ENCODE results near the gene TTLL5.

Gene TTLL5

DNA sequence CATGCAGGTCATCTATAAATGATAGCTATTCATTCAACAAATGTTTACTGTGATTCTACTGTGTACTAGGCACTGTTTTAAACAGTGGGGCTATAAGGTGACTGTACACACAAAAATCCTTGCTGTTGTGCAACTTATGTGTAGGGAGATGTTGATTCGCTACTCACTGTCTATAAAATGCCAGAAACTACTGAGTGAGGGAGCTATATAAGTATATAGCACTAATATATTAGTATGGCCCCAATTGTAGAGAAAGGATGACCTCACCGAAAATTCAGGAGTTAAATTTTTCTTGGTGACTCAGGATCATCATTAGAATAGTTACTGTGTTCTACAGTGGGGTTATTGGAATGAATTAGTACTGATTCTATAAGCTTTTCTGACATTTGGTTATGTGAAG, 203.3 kb downstream of the TTLL5 start:
- H3K4me3 ChIP-seq (ENCODE audit: low read depth, low read length): no peak overlapping the region
- no peaks in the 10 kb centered on the region for H3K27me3 ChIP-seq (replicated peaks)
- DNase-seq: peak; percentile 52
- TF ChIP-seq, protein P1, sequence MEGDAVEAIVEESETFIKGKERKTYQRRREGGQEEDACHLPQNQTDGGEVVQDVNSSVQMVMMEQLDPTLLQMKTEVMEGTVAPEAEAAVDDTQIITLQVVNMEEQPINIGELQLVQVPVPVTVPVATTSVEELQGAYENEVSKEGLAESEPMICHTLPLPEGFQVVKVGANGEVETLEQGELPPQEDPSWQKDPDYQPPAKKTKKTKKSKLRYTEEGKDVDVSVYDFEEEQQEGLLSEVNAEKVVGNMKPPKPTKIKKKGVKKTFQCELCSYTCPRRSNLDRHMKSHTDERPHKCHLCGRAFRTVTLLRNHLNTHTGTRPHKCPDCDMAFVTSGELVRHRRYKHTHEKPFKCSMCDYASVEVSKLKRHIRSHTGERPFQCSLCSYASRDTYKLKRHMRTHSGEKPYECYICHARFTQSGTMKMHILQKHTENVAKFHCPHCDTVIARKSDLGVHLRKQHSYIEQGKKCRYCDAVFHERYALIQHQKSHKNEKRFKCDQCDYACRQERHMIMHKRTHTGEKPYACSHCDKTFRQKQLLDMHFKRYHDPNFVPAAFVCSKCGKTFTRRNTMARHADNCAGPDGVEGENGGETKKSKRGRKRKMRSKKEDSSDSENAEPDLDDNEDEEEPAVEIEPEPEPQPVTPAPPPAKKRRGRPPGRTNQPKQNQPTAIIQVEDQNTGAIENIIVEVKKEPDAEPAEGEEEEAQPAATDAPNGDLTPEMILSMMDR (IDR thresholded peaks at IDR 0.05; ENCODE audit: low read depth, low read length, missing control alignments): no peak
- in situ Hi-C loops (cut with HindIII; ENCODE audit: low pct_ligation_motif_present, low sequenced_read_pairs): no loop called here
- H3K36me3 ChIP-seq (replicated peaks): no peaks in the 10 kb centered on the region
- peak overlapping the region; percentile 40 for H3K27ac ChIP-seq

DNA sequence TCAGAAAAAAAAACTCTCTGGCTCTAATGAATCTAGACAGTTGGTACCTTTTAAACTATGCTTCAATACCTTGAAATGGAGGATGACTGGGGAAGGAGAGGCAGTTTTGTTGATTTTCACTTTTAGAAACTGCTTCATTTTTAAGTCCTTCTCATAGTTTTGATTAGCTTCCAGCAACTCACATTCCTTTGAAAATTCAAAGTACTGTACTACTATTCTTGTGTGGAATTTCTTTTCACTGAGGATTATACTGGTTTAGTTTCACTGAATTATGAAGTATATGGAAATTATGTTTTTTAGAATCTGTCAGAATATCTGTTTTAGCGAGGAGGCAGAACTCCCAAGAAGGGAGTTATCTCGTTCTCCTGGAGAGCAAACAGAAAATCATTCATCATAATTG, 204.5 kb downstream of the TTLL5 start:
- H3K4me3 ChIP-seq (ENCODE audit: low read depth, low read length): no peak overlapping the region
- no peak for DNase-seq
- in situ Hi-C loops (cut with HindIII; ENCODE audit: low pct_ligation_motif_present, low sequenced_read_pairs): no loop called here
- H3K27ac ChIP-seq: peak overlapping the region; percentile 4
- H3K27me3 ChIP-seq (replicated peaks): no peaks in the 10 kb centered on the region
- TF ChIP-seq, protein P1 (IDR thresholded peaks at IDR 0.05; ENCODE audit: low read depth, low read length, missing control alignments): no peak
- H3K36me3 ChIP-seq (replicated peaks): no peaks in the 10 kb centered on the region

DNA sequence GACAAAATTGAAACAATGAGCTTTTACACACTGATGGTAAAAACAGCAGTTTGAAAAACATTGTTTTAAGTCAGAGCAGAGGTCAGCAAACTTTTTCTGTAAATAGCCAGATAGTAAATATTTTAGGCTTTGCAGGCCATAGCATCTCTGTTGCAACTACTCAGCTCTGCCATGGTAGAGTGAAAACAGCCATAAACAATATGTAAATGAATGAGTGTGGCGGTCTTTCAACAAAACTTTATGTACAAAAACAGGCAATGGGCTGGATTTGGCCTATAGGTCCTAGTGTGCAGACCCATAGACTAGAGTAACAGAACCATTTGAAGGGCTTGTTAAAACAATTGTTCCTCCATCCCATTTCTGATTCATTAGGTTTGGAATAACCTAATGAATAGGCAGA, 205.9 kb downstream of the TTLL5 start:
- no peaks in the 10 kb centered on the region for H3K36me3 ChIP-seq (replicated peaks)
- no peak for DNase-seq
- in situ Hi-C loops (cut with HindIII; ENCODE audit: low pct_ligation_motif_present, low sequenced_read_pairs): no loop called here
- no peaks in the 10 kb centered on the region for H3K27me3 ChIP-seq (replicated peaks)
- TF ChIP-seq, protein P1 (IDR thresholded peaks at IDR 0.05; ENCODE audit: low read depth, low read length, missing control alignments): no peak
- peak overlapping the region; percentile 97 for H3K27ac ChIP-seq
- no peak overlapping the region for H3K4me3 ChIP-seq (ENCODE audit: low read depth, low read length)

DNA sequence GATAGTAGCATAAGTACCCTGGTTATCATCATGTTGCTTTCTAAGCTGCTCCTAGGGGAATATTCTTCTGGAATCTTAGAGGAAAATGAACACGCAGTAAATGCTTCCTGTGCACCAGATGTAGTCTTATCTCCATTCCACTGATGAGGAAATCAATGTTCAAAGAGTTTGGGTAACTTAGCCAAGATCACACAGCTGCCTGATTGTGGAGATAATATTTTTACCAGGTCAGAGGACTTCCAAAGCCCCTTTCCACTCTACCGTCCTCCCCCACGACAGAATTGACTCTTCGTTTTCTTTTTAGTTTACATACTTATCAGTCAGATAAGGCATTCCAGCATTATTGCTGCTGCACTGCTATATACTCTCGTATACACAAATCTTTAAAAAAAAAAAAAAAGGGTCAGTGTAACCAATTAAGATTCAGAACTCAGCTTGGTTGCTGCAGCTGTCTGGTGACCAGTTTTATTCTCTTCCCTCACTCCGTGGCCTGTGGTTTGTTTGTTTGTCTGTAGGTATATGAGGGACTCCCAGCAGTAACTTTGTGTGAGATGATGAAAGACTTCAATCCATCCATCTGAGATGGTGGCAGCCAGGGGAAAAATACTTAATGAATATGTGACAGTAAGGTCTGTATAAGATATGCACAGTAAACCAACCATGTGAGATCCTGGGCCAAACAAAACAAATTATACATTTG, 210.3 kb downstream of the TTLL5 start:
- TF ChIP-seq, protein P1 (IDR thresholded peaks at IDR 0.05; ENCODE audit: low read depth, low read length, missing control alignments): no peak
- DNase-seq: no peak
- in situ Hi-C loops (cut with HindIII; ENCODE audit: low pct_ligation_motif_present, low sequenced_read_pairs): no loop called here
- Histone ChIP-seq H3K4me3 (ENCODE audit: low read depth, low read length) (no peak overlapping the region), H3K27ac (no peak overlapping the region), H3K27me3 (replicated peaks) (no peaks in the 10 kb centered on the region), H3K36me3 (replicated peaks) (no peaks in the 10 kb centered on the region)

DNA sequence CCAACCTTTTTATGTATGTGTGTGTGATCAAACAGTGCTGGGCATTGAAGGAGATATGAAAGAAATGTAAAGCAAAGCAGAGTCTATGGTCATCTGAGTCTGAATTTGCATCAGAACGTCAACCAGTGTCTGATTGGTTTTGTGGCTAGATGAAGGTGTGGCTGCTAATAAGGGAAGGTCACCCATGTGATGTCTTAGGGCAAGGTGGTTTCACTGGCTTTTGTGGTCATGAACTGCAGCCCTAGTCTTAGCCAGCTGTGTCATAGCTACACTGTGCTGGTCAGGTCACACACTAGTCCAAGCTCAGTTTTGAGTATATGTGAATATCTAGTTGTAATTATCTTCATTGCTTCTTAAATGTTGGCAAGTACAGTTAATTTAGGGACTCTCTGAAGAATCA, 214.9 kb downstream of the TTLL5 start:
- Histone ChIP-seq H3K36me3 (replicated peaks) (no peaks in the 10 kb centered on the region), H3K27ac (no peak overlapping the region), H3K27me3 (replicated peaks) (no peaks in the 10 kb centered on the region), H3K4me3 (ENCODE audit: low read depth, low read length) (no peak overlapping the region)
- TF ChIP-seq, protein P1 (IDR thresholded peaks at IDR 0.05; ENCODE audit: low read depth, low read length, missing control alignments): no peak
- in situ Hi-C loops (cut with HindIII; ENCODE audit: low pct_ligation_motif_present, low sequenced_read_pairs): no loop called here
- DNase-seq: no peak

DNA sequence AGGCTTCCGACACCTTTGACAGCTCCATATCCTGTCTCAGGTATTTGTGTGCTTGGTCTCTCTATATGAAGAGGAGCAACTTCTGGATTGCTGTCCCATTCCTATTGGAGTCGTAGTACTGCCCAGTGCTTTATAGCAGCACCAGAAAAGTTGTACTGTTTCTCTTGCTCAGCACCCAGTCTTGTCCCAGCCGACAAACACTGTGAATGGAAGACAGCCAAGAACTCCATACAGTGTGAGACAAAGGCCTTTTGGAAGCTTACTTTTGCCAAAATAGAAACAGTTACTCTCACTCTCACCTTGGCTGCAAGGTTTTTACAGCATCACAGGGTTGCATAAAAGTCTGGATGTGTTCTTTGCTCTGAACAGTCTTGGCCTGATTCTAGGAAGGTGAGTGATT, 215.5 kb downstream of the TTLL5 start:
- H3K27ac ChIP-seq: peak overlapping the region; percentile 89
- no peak overlapping the region for H3K4me3 ChIP-seq (ENCODE audit: low read depth, low read length)
- DNase-seq: peak; percentile 29
- no peaks in the 10 kb centered on the region for H3K27me3 ChIP-seq (replicated peaks)
- in situ Hi-C loops (cut with HindIII; ENCODE audit: low pct_ligation_motif_present, low sequenced_read_pairs): no loop called here
- H3K36me3 ChIP-seq (replicated peaks): no peaks in the 10 kb centered on the region
- TF ChIP-seq, protein P1 (IDR thresholded peaks at IDR 0.05; ENCODE audit: low read depth, low read length, missing control alignments): no peak

Data from brain microvascular endothelial cell (primary cell).